Pancreas (tissue), 10 donors: ENCODE data around the gene TMED7. TPM values are rescaled to one million over a fixed set of nuclear protein-coding genes. Genes with fewer than 3 reads are reported as not detected.
A peak's percentile ranks its signal among the peaks of the same experiment; 100 is the strongest.

Source experiments
- ATAC-seq, 4 donors: fragments of 200-7000 bp; cut with Tn5 transposase; one replicate each; pipeline versions ENCODE4 v1.8.0 to v1.9.1; 2020; ENCODE audit warnings: mild to moderate bottlenecking in 4 of 4, moderate library complexity in 4 of 4
- DNase-seq, 6 donors: peaks; one replicate each; pipeline ENCODE4 v3.0.0-alpha.2; 2020
- FAIRE-seq: peaks from 2 replicates; lab custom pipeline; 2012; peaks lifted over from hg19 to GRCh38; lab: Jason Lieb, UNC
- H3K27ac ChIP-seq, 4 donors: fragments of 200-600 bp; sonication (generic); 1 replicate in 3 of 4; 2 replicates in 1 of 4; pipeline versions ENCODE4 v1.5.0 to v1.8.0; 2020
- H3K27me3 ChIP-seq, 4 donors: fragments of 200-600 bp; one replicate each; pipeline ENCODE4 v1.8.0; 2021
- H3K36me3 ChIP-seq, 3 donors: fragments of 200-600 bp; sonication (generic) in 1 of 3; one replicate each; pipeline versions ENCODE4 v1.5.0 to v1.8.0; 2020 to 2021
- H3K4me1 ChIP-seq, 3 donors: fragments of 200-600 bp; one replicate each; pipeline ENCODE4 v1.8.0; 2021
- H3K4me3 ChIP-seq, 4 donors: fragments of 200-600 bp; sonication (generic) in 2 of 4; one replicate each; pipeline versions ENCODE4 v1.5.0 to v1.8.0; 2020 to 2021
- H3K9me3 ChIP-seq, 4 donors: fragments of 200-600 bp; one replicate each; pipeline ENCODE4 v1.8.0; 2021
- WGBS, 2 donors: extraction: QIAGEN DNeasy Blood & Tissue Kit; methylation state at CpG; one replicate each; pipeline ENCODE4 v1.1.7; 2013; 5-methylcytosine and 5-hydroxymethylcytosine counted together
- intact Hi-C, 3 donors: fragments of 100-400 bp; cut with DNase I; formaldehyde crosslinking; loops; one replicate each; pipeline versions ENCODE4 v1.11.1 to v1.14.2; 2022
- polyA plus RNA-seq, 2 donors: library from polyadenylated mRNA; stranded (reverse); fragments of 200-250 nt; gene quantifications; one replicate each; pipeline ENCODE4 v1.2.3, GENCODE V29; 2013
- total RNA-seq, 6 donors: library from RNA; stranded (reverse); fragmentation: NEBNext Ultra II Directional in 4 of 6; extraction: Animal tissue kit (Norgen Biotek cat#: 25700) in 4 of 6; gene quantifications; one replicate each; pipeline versions ENCODE4 v1.2.1 to v1.2.4, GENCODE V29; 2021 to 2023
- TF ChIP-seq, protein P1 (sequence below), 4 donors: fragments of 200-600 bp; sonication (generic) in 3 of 4; IDR thresholded peaks; one replicate each; pipeline versions ENCODE4 v1.5.0 to v1.8.0; 2021; ENCODE audit warnings: antibody characterized with exemption in 4 of 4
- donor health status: healthy with polysubstance abuse.
- donor health status: DM: no; HTN: no; CAD: no; lungs with moderate emphysema.
- donor health status: DM: no; HTN: no; CAD: no.
- donor health status: control.
- donor health status: control.
- donor health status: Bipolar disorder and iron deficiency.
- donor health status: DM: yes; HTN: yes; CAD: no.
- donor health status: DM: no; HTN: no; CAD: no.
- donor health status: DM: no; HTN: no; CAD: no.
- donor health status: DM: yes; HTN: yes; CAD: no.

The TMED7 gene
- total and polyA plus RNA-seq, 8 donors: 8.2 to 71.3 (median 51.2) TPM

DNA sequence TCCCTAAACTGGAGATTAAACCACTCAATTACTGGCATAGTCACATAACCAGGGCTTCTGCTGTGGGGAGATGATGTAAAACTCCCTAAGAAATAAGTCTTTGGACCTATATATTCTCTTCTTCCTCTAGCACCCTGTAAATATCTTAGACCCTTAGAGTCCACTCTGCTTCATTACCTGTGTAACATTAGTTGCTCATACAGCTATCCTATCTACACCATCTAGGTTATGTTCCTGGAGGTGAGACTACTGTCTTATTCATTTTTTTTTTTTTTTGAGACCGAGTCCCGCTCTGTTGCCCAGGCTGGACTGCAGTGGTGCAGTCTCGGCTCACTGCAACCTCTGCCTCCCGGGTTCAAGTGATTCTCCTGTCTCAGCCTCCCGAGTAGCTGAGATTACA lies 14.0 kb downstream of the TMED7 start:
- 94 to 97% methylated on average over 5 of the region's 5 CpGs for WGBS, 2 donors

DNA sequence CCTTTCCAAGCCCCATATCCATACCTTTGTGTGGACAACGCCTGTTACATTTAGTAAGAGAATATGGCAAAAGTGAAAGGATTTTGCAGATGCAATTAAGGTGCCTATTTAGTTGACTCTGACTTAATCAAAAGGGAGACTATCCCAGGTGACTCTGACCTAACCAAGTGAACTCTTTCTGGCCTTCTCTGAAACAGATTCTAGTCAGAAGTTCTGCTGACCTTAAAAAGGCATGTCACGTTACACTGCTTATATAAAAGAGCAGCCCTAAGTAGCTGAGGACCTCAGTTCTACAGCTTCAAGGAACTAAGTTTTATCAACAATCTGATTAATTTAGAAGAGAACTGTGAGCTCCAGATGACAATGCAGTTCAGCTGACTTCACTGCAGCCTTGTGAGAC lies 17.9 kb downstream of the TMED7 start:
- TF ChIP-seq, protein P1, sequence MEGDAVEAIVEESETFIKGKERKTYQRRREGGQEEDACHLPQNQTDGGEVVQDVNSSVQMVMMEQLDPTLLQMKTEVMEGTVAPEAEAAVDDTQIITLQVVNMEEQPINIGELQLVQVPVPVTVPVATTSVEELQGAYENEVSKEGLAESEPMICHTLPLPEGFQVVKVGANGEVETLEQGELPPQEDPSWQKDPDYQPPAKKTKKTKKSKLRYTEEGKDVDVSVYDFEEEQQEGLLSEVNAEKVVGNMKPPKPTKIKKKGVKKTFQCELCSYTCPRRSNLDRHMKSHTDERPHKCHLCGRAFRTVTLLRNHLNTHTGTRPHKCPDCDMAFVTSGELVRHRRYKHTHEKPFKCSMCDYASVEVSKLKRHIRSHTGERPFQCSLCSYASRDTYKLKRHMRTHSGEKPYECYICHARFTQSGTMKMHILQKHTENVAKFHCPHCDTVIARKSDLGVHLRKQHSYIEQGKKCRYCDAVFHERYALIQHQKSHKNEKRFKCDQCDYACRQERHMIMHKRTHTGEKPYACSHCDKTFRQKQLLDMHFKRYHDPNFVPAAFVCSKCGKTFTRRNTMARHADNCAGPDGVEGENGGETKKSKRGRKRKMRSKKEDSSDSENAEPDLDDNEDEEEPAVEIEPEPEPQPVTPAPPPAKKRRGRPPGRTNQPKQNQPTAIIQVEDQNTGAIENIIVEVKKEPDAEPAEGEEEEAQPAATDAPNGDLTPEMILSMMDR (IDR thresholded peaks at IDR 0.05): no peak
- WGBS, 2 donors: 81 to 88% methylated on average over 2 of the region's 2 CpGs
- Histone ChIP-seq H3K36me3 (no peaks in the 10 kb centered on the region), H3K27me3 (no peaks in the 10 kb centered on the region), H3K4me3 (no peak overlapping the region), H3K9me3 (no peaks in the 10 kb centered on the region), H3K27ac (no peak overlapping the region), H3K4me1 (no peaks in the 10 kb centered on the region)
- FAIRE-seq (no peak), ATAC-seq (peak in 1 of 4 donors; percentile 17), DNase-seq (no peak)
- intact Hi-C loops: no loop called here

More for the DNA sequence above, 14.0 kb downstream of the TMED7 start:
- Histone ChIP-seq H3K27me3 (no peaks in the 10 kb centered on the region), H3K36me3 (peaks cover 0 to 11% (median 0%) of the 10 kb centered on the region in 3 donors), H3K27ac (no peak overlapping the region), H3K4me3 (no peak overlapping the region), H3K9me3 (no peaks in the 10 kb centered on the region), H3K4me1 (peaks cover 0 to under 1% (median 0%) of the 10 kb centered on the region in 3 donors)
- FAIRE-seq (no peak), DNase-seq (no peak), ATAC-seq (no peak)
- TF ChIP-seq, protein P1 (IDR thresholded peaks at IDR 0.05): no peak
- intact Hi-C loops: no loop called here

DNA sequence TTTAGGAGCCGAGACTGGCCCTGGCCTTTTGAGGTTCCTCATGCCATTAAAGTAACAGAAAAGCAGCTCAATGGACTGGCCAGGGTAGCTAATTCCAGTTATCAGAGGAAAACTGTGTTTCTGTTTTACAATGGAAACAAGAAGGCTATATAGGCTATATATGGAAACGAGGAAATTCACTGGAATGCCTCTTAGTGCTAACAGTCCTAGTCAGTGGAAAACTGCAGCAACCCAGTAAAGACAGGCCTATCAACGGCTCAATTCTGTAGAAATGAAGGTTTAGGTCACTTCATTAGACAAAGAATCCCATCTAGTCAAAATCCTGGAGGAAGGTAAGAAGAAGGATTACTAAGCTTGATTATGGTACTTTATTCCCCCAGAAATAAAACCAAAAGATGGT lies 20.4 kb downstream of the TMED7 start:
- no peak for ATAC-seq
- TF ChIP-seq, protein P1 (IDR thresholded peaks at IDR 0.05): no peak
- 91 to 92% methylated on average over 3 of the region's 3 CpGs for WGBS, 2 donors

DNA sequence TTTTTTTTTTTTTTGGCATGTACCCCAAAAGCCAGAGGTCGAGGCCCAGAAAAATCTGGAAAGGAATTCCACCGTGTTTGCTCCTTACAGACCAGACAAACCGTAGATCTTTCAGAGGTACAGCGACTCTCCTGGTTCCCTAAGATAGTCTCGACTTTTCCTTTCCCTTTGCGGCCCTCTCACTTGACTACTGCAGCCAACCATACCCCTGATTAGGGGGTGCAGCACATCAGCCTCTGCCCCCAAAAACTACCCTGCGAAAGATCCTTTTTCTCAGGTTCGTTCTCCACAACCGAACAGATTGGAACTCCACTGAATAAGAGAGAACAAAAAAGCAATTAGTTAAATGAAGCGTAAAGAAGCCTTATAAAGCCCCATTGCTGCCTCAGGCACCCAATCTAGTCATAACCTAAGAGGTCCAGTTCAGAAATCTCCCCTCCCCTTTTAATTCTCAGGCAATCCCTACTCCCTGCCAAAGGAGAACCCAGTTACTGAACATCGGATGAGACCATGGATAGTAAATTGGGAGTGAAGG lies 23.2 kb downstream of the TMED7 start:
- H3K4me1 ChIP-seq: peaks cover 0 to 7% (median 0%) of the 10 kb centered on the region in 3 donors
- H3K27ac ChIP-seq: peak overlapping the region; percentile 67 to 93 (median 88)
- FAIRE-seq (no peak), DNase-seq (no peak), ATAC-seq (peak in 3 of 4 donors; percentile 25 to 55 (median 41))
- 38 to 40% methylated on average over 11 of the region's 11 CpGs for WGBS, 2 donors
- no peaks in the 10 kb centered on the region for H3K27me3 ChIP-seq
- intact Hi-C loops: no loop called here
- peak overlapping the region; percentile 60 to 89 (median 78) for H3K4me3 ChIP-seq
- H3K36me3 ChIP-seq: no peaks in the 10 kb centered on the region
- TF ChIP-seq, protein P1 (IDR thresholded peaks at IDR 0.05): no peak
- H3K9me3 ChIP-seq: no peaks in the 10 kb centered on the region

More for the DNA sequence above, 20.4 kb downstream of the TMED7 start:
- Histone ChIP-seq H3K27me3 (no peaks in the 10 kb centered on the region), H3K27ac (no peak overlapping the region), H3K9me3 (no peaks in the 10 kb centered on the region), H3K36me3 (no peaks in the 10 kb centered on the region), H3K4me1 (peaks cover 0 to 7% (median 0%) of the 10 kb centered on the region in 3 donors), H3K4me3 (no peak overlapping the region)
- intact Hi-C loops: no loop called here
- DNase-seq: no peak
- no peak for FAIRE-seq
